ENCODE results near the gene RRP1B. TPM values are rescaled to one million over a fixed set of nuclear protein-coding genes. Genes with fewer than 3 reads are reported as not detected.
"Not testable (repeated sequence)": the region's sequence is repeated elsewhere in the genome, so short reads cannot be mapped to it uniquely, and the experiment has no call there.

Gene RRP1B
- total RNA-seq, 1 experiment from 2014 or later, result 30.6 TPM

- DNase-seq, result peak; percentile 76
- Histone ChIP-seq H3K9me2 (replicated peaks; ENCODE audit: insufficient read depth, low read length) (no peaks in the 10 kb centered on the region), H3K9ac (ENCODE audit: low read length) (no peak overlapping the region), H3K9me3 (ENCODE audit: low read length) (no peaks in the 10 kb centered on the region), H3K27me3 (ENCODE audit: low read length) (no peaks in the 10 kb centered on the region), H2AFZ (ENCODE audit: low read length) (no peak overlapping the region), H3K79me2 (ENCODE audit: low read length) (peaks cover 90% of the 10 kb centered on the region), H3K4me3 (ENCODE audit: low read length) (no peak overlapping the region), H3K36me3 (ENCODE audit: insufficient read depth, low read length) (peaks cover 51% of the 10 kb centered on the region), H3K4me2 (ENCODE audit: low read depth, low read length, poor library complexity, severe bottlenecking) (peak overlapping the region; percentile 18), H4K20me1 (ENCODE audit: insufficient read depth, low read depth, low read length) (peaks cover 33% of the 10 kb centered on the region), H3K4me1 (ENCODE audit: low read length) (peaks cover 27% of the 10 kb centered on the region), H3K27ac (ENCODE audit: low read length) (peak overlapping the region; percentile 20; the same call in 1 of the 2 replicates)
These were observed 8.0 kb downstream of the RRP1B start for GRCh38 chr21:43667191-43667904.

GRCh38 chr21:43669828-43670605 lies 10.7 kb downstream of the RRP1B start:
- H3K4me3 ChIP-seq (ENCODE audit: low read length), result no peak overlapping the region
- no peak for DNase-seq
- H3K27ac ChIP-seq (ENCODE audit: low read length), result no peak overlapping the region
- no peaks in the 10 kb centered on the region for H3K9me3 ChIP-seq (ENCODE audit: low read length)
- peaks cover 25% of the 10 kb centered on the region for H4K20me1 ChIP-seq (ENCODE audit: insufficient read depth, low read depth, low read length)
- H3K4me1 ChIP-seq (ENCODE audit: low read length), result peaks cover 25% of the 10 kb centered on the region
- H3K79me2 ChIP-seq (ENCODE audit: low read length), result peaks cover 76% of the 10 kb centered on the region
- no peak overlapping the region for H2AFZ ChIP-seq (ENCODE audit: low read length)
- H3K4me2 ChIP-seq (ENCODE audit: low read depth, low read length, poor library complexity, severe bottlenecking), result no peak overlapping the region
- H3K36me3 ChIP-seq (ENCODE audit: insufficient read depth, low read length), result peaks cover 38% of the 10 kb centered on the region
- H3K27me3 ChIP-seq (ENCODE audit: low read length), result no peaks in the 10 kb centered on the region
- no peaks in the 10 kb centered on the region for H3K9me2 ChIP-seq (replicated peaks; ENCODE audit: insufficient read depth, low read length)
- no peak overlapping the region for H3K9ac ChIP-seq (ENCODE audit: low read length)

GRCh38 chr21:43675871-43676270 lies 16.5 kb downstream of the RRP1B start:
- Histone ChIP-seq H3K9ac (ENCODE audit: low read length) (no peak overlapping the region), H3K27me3 (ENCODE audit: low read length) (no peaks in the 10 kb centered on the region), H3K36me3 (ENCODE audit: insufficient read depth, low read length) (peaks cover 50% of the 10 kb centered on the region), H3K4me1 (ENCODE audit: low read length) (no peaks in the 10 kb centered on the region), H3K27ac (ENCODE audit: low read length) (no peak overlapping the region), H4K20me1 (ENCODE audit: insufficient read depth, low read depth, low read length) (peaks cover 9% of the 10 kb centered on the region; the same call in 1 of the 2 replicates), H3K79me2 (ENCODE audit: low read length) (peaks cover 60% of the 10 kb centered on the region), H3K4me3 (ENCODE audit: low read length) (no peak overlapping the region), H3K4me2 (ENCODE audit: low read depth, low read length, poor library complexity, severe bottlenecking) (no peak overlapping the region), H3K9me2 (replicated peaks; ENCODE audit: insufficient read depth, low read length) (no peaks in the 10 kb centered on the region), H3K9me3 (ENCODE audit: low read length) (no peaks in the 10 kb centered on the region), H2AFZ (ENCODE audit: low read length) (no peak overlapping the region)
- DNase-seq, result no peak

- H3K4me1 ChIP-seq (ENCODE audit: low read length), result no peaks in the 10 kb centered on the region
- DNase-seq, result no peak
These were observed 17.0 kb downstream of the RRP1B start for GRCh38 chr21:43676391-43676790.

GRCh38 chr21:43679951-43680350 lies 20.6 kb downstream of the RRP1B start:
- no peak overlapping the region for H3K27ac ChIP-seq (ENCODE audit: low read length)
- peaks cover 9% of the 10 kb centered on the region; the same call in 1 of the 2 replicates for H4K20me1 ChIP-seq (ENCODE audit: insufficient read depth, low read depth, low read length)
- H3K36me3 ChIP-seq (ENCODE audit: insufficient read depth, low read length), result peaks cover 53% of the 10 kb centered on the region
- no peak overlapping the region for H3K4me3 ChIP-seq (ENCODE audit: low read length)
- H3K79me2 ChIP-seq (ENCODE audit: low read length), result peaks cover 52% of the 10 kb centered on the region
- H3K9ac ChIP-seq (ENCODE audit: low read length), result no peak overlapping the region
- H3K4me2 ChIP-seq (ENCODE audit: low read depth, low read length, poor library complexity, severe bottlenecking), result no peak overlapping the region
- no peak for DNase-seq
- no peaks in the 10 kb centered on the region for H3K9me3 ChIP-seq (ENCODE audit: low read length)
- H3K27me3 ChIP-seq (ENCODE audit: low read length), result no peaks in the 10 kb centered on the region
- no peaks in the 10 kb centered on the region for H3K9me2 ChIP-seq (replicated peaks; ENCODE audit: insufficient read depth, low read length)
- H3K4me1 ChIP-seq (ENCODE audit: low read length), result no peaks in the 10 kb centered on the region
- no peak overlapping the region for H2AFZ ChIP-seq (ENCODE audit: low read length)

More at GRCh38 chr21:43676391-43676790, 17.0 kb downstream of the RRP1B start:
- no peak overlapping the region for H3K4me2 ChIP-seq (ENCODE audit: low read depth, low read length, poor library complexity, severe bottlenecking)
- H3K27me3 ChIP-seq (ENCODE audit: low read length), result no peaks in the 10 kb centered on the region
- no peak overlapping the region for H3K9ac ChIP-seq (ENCODE audit: low read length)
- H4K20me1 ChIP-seq (ENCODE audit: insufficient read depth, low read depth, low read length), result peaks cover 9% of the 10 kb centered on the region; the same call in 1 of the 2 replicates
- no peaks in the 10 kb centered on the region for H3K9me2 ChIP-seq (replicated peaks; ENCODE audit: insufficient read depth, low read length)
- peaks cover 50% of the 10 kb centered on the region for H3K36me3 ChIP-seq (ENCODE audit: insufficient read depth, low read length)
- no peak overlapping the region for H2AFZ ChIP-seq (ENCODE audit: low read length)
- H3K4me3 ChIP-seq (ENCODE audit: low read length), result no peak overlapping the region
- no peaks in the 10 kb centered on the region for H3K9me3 ChIP-seq (ENCODE audit: low read length)
- peaks cover 58% of the 10 kb centered on the region for H3K79me2 ChIP-seq (ENCODE audit: low read length)
- no peak overlapping the region for H3K27ac ChIP-seq (ENCODE audit: low read length)

- peaks cover 47% of the 10 kb centered on the region for H3K79me2 ChIP-seq (ENCODE audit: low read length)
- H3K4me1 ChIP-seq (ENCODE audit: low read length); H3K4me2 ChIP-seq (ENCODE audit: low read depth, low read length, poor library complexity, severe bottlenecking); H3K9ac ChIP-seq (ENCODE audit: low read length); H3K4me3 ChIP-seq (ENCODE audit: low read length); H4K20me1 ChIP-seq (ENCODE audit: insufficient read depth, low read depth, low read length); H3K27me3 ChIP-seq (ENCODE audit: low read length); H2AFZ ChIP-seq (ENCODE audit: low read length); H3K27ac ChIP-seq (ENCODE audit: low read length); H3K9me2 ChIP-seq (replicated peaks; ENCODE audit: insufficient read depth, low read length); H3K9me3 ChIP-seq (ENCODE audit: low read length); DNase-seq: not testable (repeated sequence)
- peaks cover 53% of the 10 kb centered on the region for H3K36me3 ChIP-seq (ENCODE audit: insufficient read depth, low read length)
These were observed 21.1 kb downstream of the RRP1B start for GRCh38 chr21:43680421-43680820.

GRCh38 chr21:43681650-43682049 lies 22.3 kb downstream of the RRP1B start:
- Histone ChIP-seq H3K4me3 (ENCODE audit: low read length) (no peak overlapping the region), H3K79me2 (ENCODE audit: low read length) (peaks cover 41% of the 10 kb centered on the region), H3K4me2 (ENCODE audit: low read depth, low read length, poor library complexity, severe bottlenecking) (no peak overlapping the region), H3K9me3 (ENCODE audit: low read length) (no peaks in the 10 kb centered on the region), H4K20me1 (ENCODE audit: insufficient read depth, low read depth, low read length) (peaks cover 6% of the 10 kb centered on the region; the same call in 1 of the 2 replicates), H3K9me2 (replicated peaks; ENCODE audit: insufficient read depth, low read length) (no peaks in the 10 kb centered on the region), H3K4me1 (ENCODE audit: low read length) (no peaks in the 10 kb centered on the region), H2AFZ (ENCODE audit: low read length) (no peak overlapping the region), H3K9ac (ENCODE audit: low read length) (no peak overlapping the region), H3K27ac (ENCODE audit: low read length) (no peak overlapping the region), H3K27me3 (ENCODE audit: low read length) (no peaks in the 10 kb centered on the region), H3K36me3 (ENCODE audit: insufficient read depth, low read length) (peaks cover 51% of the 10 kb centered on the region)
- no peak for DNase-seq

GRCh38 chr21:43684424-43684823 lies 25.1 kb downstream of the RRP1B start:
- no peaks in the 10 kb centered on the region for H3K9me2 ChIP-seq (replicated peaks; ENCODE audit: insufficient read depth, low read length)
- H3K9me3 ChIP-seq (ENCODE audit: low read length), result no peaks in the 10 kb centered on the region
- peaks cover 17% of the 10 kb centered on the region for H3K79me2 ChIP-seq (ENCODE audit: low read length)
- no peaks in the 10 kb centered on the region for H4K20me1 ChIP-seq (ENCODE audit: insufficient read depth, low read depth, low read length)
- H3K4me3 ChIP-seq (ENCODE audit: low read length), result no peak overlapping the region
- H3K9ac ChIP-seq (ENCODE audit: low read length), result no peak overlapping the region
- no peaks in the 10 kb centered on the region for H3K4me1 ChIP-seq (ENCODE audit: low read length)
- H2AFZ ChIP-seq (ENCODE audit: low read length), result no peak overlapping the region
- no peak overlapping the region for H3K27ac ChIP-seq (ENCODE audit: low read length)
- no peak overlapping the region for H3K4me2 ChIP-seq (ENCODE audit: low read depth, low read length, poor library complexity, severe bottlenecking)
- no peaks in the 10 kb centered on the region for H3K27me3 ChIP-seq (ENCODE audit: low read length)
- no peak for DNase-seq
- peaks cover 46% of the 10 kb centered on the region for H3K36me3 ChIP-seq (ENCODE audit: insufficient read depth, low read length)
